ENCODE measurements around the gene ADCY7. TPM values are rescaled to one million over a fixed set of nuclear protein-coding genes. Genes with fewer than 3 reads are reported as not detected.

Gene ADCY7
- total RNA-seq, 5 donors from 2014 or later (not counting 1 experiment from before 2014, with no cell fraction given): 201 to 314 (median 278) TPM

- ChIA-PET POLR2A (interaction anchor here in 1 of 2 donors (0.5 to 0.6 kb wide), 2 partner anchors 10 to 11 kb away, joined by 5 read pairs; no protein-coding TSS in a partner anchor), CTCF (interaction anchor here (0.6 to 7.9 kb wide), 8 partner anchors 11 to 131 kb away, joined by 3 to 250 read pairs (median 3); no protein-coding TSS in a partner anchor)
- no peaks in the 10 kb centered on the region for H3K27me3 ChIP-seq (replicated peaks in 1 of 2; ENCODE audit: control insufficient read depth in 2 of 2, extremely low read depth in 1 of 2, insufficient read depth in 2 of 2, low read length in 1 of 2)
- H3K36me3 ChIP-seq (ENCODE audit: control insufficient read depth in 2 of 2, extremely low read depth in 1 of 2, insufficient read depth in 1 of 2, low read length in 1 of 2): peaks cover 0 to 44% of the 10 kb centered on the region in 2 donors
- no peaks in the 10 kb centered on the region for H3K9me3 ChIP-seq
- Mint-ChIP-seq H3K4me3 (no peak overlapping the region), H3K4me1 (peaks cover 12 to 43% (median 25%) of the 10 kb centered on the region in 3 donors), H3K27me3 (no peaks in the 10 kb centered on the region), H3K9me3 (no peaks in the 10 kb centered on the region), H3K36me3 (peaks cover 45% of the 10 kb centered on the region), H3K27ac (peak overlapping the region in 1 of 2 donors; percentile 24)
- no CpG with 5 or more reads among the region's 2 CpGs for WGBS (ENCODE audit: insufficient coverage)
- H3K4me3 ChIP-seq (ENCODE audit: control insufficient read depth in 1 of 2, extremely low read depth in 1 of 2, low read length in 1 of 2): no peak overlapping the region
- DNase-seq (no peak), ATAC-seq (replicated peaks in 1 of 4) (no peak)
- H3K4me1 ChIP-seq (ENCODE audit: control insufficient read depth in 1 of 2, extremely low read depth in 1 of 2, insufficient read depth in 2 of 2, low read length in 2 of 2): no peaks in the 10 kb centered on the region
- H3K27ac ChIP-seq (ENCODE audit: low read length): peak overlapping the region; percentile 2
These were observed 85.6 kb downstream of the ADCY7 start for GRCh38 chr16:50351952-50352351.

DNA sequence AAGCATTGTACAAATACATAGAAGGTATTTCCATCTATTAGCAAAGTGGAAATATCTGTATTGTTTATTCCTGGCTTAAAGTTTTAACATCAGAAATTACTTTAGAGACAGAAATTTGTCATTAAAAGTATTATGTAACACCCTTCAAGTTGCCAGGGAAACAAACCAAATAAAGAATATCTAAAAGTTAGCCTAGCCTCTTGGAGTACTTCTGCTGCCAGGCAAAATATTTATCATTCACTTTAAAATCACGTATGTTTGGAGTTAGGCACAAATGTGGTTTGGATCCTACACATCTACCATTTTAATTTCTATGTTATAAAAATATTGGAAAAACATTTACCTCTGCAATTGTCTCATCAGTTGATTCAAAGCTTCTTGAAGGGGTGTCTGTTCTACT is 87.7 kb downstream of the ADCY7 start:
- Histone ChIP-seq H3K4me3 (ENCODE audit: control insufficient read depth in 1 of 2, extremely low read depth in 1 of 2, low read length in 1 of 2) (no peak overlapping the region), H3K9me3 (no peaks in the 10 kb centered on the region), H3K36me3 (ENCODE audit: control insufficient read depth in 2 of 2, extremely low read depth in 1 of 2, insufficient read depth in 1 of 2, low read length in 1 of 2) (peaks cover 0 to 44% of the 10 kb centered on the region in 2 donors), H3K27me3 (replicated peaks in 1 of 2; ENCODE audit: control insufficient read depth in 2 of 2, extremely low read depth in 1 of 2, insufficient read depth in 2 of 2, low read length in 1 of 2) (no peaks in the 10 kb centered on the region), H3K27ac (ENCODE audit: low read length) (no peak overlapping the region), H3K4me1 (ENCODE audit: control insufficient read depth in 1 of 2, extremely low read depth in 1 of 2, insufficient read depth in 2 of 2, low read length in 2 of 2) (no peaks in the 10 kb centered on the region)
- CTCF ChIA-PET: interaction anchor here (0.7 to 7.9 kb wide), 35 partner anchors 10 to 452 kb away, joined by 3 to 250 read pairs (median 4); partner anchors contain the start of genes CNEP1R1 (in 2 of the 2) and BRD7 (in 1 of the 2)
- POLR2A ChIA-PET: interaction anchor here (1.0 to 2.7 kb wide), 4 partner anchors 15 to 75 kb away, joined by 3 to 18 read pairs (median 8); no protein-coding TSS in a partner anchor
- Mint-ChIP-seq H3K27ac (no peak overlapping the region), H3K4me3 (no peak overlapping the region), H3K27me3 (no peaks in the 10 kb centered on the region), H3K4me1 (peaks cover 18 to 46% (median 20%) of the 10 kb centered on the region in 3 donors), H3K36me3 (peaks cover 30% of the 10 kb centered on the region), H3K9me3 (no peaks in the 10 kb centered on the region)
- no CpG with 5 or more reads among the region's 1 CpG for WGBS (ENCODE audit: insufficient coverage)
- DNase-seq (no peak), ATAC-seq (replicated peaks in 1 of 4) (no peak)

GRCh38 chr16:50354629-50355456 is 88.5 kb downstream of the ADCY7 start:
- DNase-seq: peak in 2 of 35 experiments; percentile 34 to 51
- Histone ChIP-seq H3K4me3 (ENCODE audit: control insufficient read depth in 1 of 2, extremely low read depth in 1 of 2, low read length in 1 of 2) (no peak overlapping the region), H3K36me3 (ENCODE audit: control insufficient read depth in 2 of 2, extremely low read depth in 1 of 2, insufficient read depth in 1 of 2, low read length in 1 of 2) (peaks cover 0 to 37% of the 10 kb centered on the region in 2 donors), H3K4me1 (ENCODE audit: control insufficient read depth in 1 of 2, extremely low read depth in 1 of 2, insufficient read depth in 2 of 2, low read length in 2 of 2) (no peaks in the 10 kb centered on the region), H3K9me3 (no peaks in the 10 kb centered on the region), H3K27ac (ENCODE audit: low read length) (no peak overlapping the region), H3K27me3 (replicated peaks in 1 of 2; ENCODE audit: control insufficient read depth in 2 of 2, extremely low read depth in 1 of 2, insufficient read depth in 2 of 2, low read length in 1 of 2) (no peaks in the 10 kb centered on the region)
- H3K27ac Mint-ChIP-seq: peak overlapping the region; percentile 0 to 64
- peaks cover 24 to 54% (median 25%) of the 10 kb centered on the region in 3 donors for H3K4me1 Mint-ChIP-seq
- WGBS (ENCODE audit: insufficient coverage): no CpG with 5 or more reads among the region's 11 CpGs
- H3K4me3 Mint-ChIP-seq: no peak overlapping the region
- H3K36me3 Mint-ChIP-seq: peaks cover 29% of the 10 kb centered on the region
- no peaks in the 10 kb centered on the region for H3K9me3 Mint-ChIP-seq
- H3K27me3 Mint-ChIP-seq: no peaks in the 10 kb centered on the region
- ChIA-PET CTCF (interaction anchor here (0.5 to 7.9 kb wide), 50 partner anchors 9 to 452 kb away, joined by 3 to 250 read pairs (median 4); partner anchors contain the start of genes CNEP1R1 (in 2 of the 2) and BRD7 (in 1 of the 2)), POLR2A (interaction anchor here (0.5 to 2.7 kb wide), 8 partner anchors 12 to 396 kb away, joined by 3 to 18 read pairs (median 4); no protein-coding TSS in a partner anchor)
- ATAC-seq (replicated peaks in 1 of 4): no peak

GRCh38 chr16:50359626-50360025 is 93.3 kb downstream of the ADCY7 start:
- WGBS (ENCODE audit: insufficient coverage): no CpG with 5 or more reads among the region's 1 CpG
- Histone ChIP-seq H3K36me3 (ENCODE audit: control insufficient read depth in 2 of 2, extremely low read depth in 1 of 2, insufficient read depth in 1 of 2, low read length in 1 of 2) (peaks cover 6 to 29% of the 10 kb centered on the region in 2 donors), H3K27ac (ENCODE audit: low read length) (peak overlapping the region; percentile 13), H3K9me3 (no peaks in the 10 kb centered on the region), H3K4me1 (ENCODE audit: control insufficient read depth in 1 of 2, extremely low read depth in 1 of 2, insufficient read depth in 2 of 2, low read length in 2 of 2) (peaks cover 0 to 2% of the 10 kb centered on the region in 2 experiments), H3K27me3 (replicated peaks in 1 of 2; ENCODE audit: control insufficient read depth in 2 of 2, extremely low read depth in 1 of 2, insufficient read depth in 2 of 2, low read length in 1 of 2) (no peaks in the 10 kb centered on the region), H3K4me3 (ENCODE audit: control insufficient read depth in 1 of 2, extremely low read depth in 1 of 2, low read length in 1 of 2) (no peak overlapping the region)
- Mint-ChIP-seq H3K27ac (peak overlapping the region; percentile 32 to 45), H3K4me3 (no peak overlapping the region), H3K36me3 (peaks cover 29% of the 10 kb centered on the region), H3K4me1 (peaks cover 55 to 75% (median 61%) of the 10 kb centered on the region in 3 donors), H3K27me3 (no peaks in the 10 kb centered on the region), H3K9me3 (no peaks in the 10 kb centered on the region)
- ATAC-seq (replicated peaks in 1 of 4): no peak
- ChIA-PET CTCF (interaction anchor here (0.6 to 3.2 kb wide), 13 partner anchors 19 to 447 kb away, joined by 3 to 26 read pairs (median 4); partner anchors contain the start of gene CNEP1R1 (in 1 of the 2)), POLR2A (no interaction called here)
- no peak for DNase-seq

DNA sequence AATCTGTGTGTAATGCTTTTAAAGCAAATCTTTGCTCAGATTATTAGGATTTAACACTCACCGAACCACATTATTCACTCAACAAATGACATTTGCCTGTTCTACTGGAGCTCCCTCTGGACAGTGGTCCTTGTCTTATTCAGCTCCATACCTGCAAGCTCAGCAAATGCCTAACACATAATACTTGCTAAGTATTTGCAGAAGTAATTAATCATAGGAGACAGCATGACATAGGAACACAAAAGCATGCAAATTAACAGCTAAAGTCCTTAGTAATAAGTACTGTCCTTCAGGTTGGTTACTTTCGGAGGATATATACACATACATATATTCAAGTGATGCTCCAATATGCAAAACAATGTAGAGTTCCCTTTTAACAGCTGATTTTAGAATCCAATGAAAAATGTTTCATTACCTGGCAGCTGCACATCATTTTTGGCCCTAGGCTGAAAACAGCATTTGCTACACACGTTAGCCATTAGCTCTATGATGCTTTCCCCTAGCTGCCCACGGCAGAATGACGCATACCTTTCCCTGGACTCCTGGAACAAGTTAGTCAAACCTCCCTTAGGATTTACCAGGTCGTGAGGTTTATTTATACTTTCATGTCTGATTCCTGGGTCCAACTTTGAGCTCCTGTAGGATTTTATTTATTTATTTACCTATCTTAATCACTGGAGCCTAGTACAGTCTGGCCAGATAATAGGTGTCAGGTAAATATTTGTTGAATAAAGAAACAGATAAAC is 93.9 kb downstream of the ADCY7 start:
- no peaks in the 10 kb centered on the region for H3K9me3 Mint-ChIP-seq
- H3K36me3 ChIP-seq (ENCODE audit: control insufficient read depth in 2 of 2, extremely low read depth in 1 of 2, insufficient read depth in 1 of 2, low read length in 1 of 2): peaks cover 6 to 33% of the 10 kb centered on the region in 2 donors
- H3K4me3 ChIP-seq (ENCODE audit: control insufficient read depth in 1 of 2, extremely low read depth in 1 of 2, low read length in 1 of 2): no peak overlapping the region
- peaks cover 31% of the 10 kb centered on the region for H3K36me3 Mint-ChIP-seq
- WGBS (ENCODE audit: insufficient coverage): 88% methylated on average over 3 of the region's 6 CpGs
- no peaks in the 10 kb centered on the region for H3K27me3 Mint-ChIP-seq
- CTCF ChIA-PET: interaction anchor here (0.6 to 3.2 kb wide), 13 partner anchors 20 to 422 kb away, joined by 3 to 26 read pairs (median 4); partner anchors contain the start of gene CNEP1R1 (in 1 of the 2)
- H3K4me1 Mint-ChIP-seq: peaks cover 59 to 75% (median 60%) of the 10 kb centered on the region in 3 donors
- no peak for DNase-seq
- no peak overlapping the region for H3K4me3 Mint-ChIP-seq
- peak overlapping the region; percentile 32 to 45 for H3K27ac Mint-ChIP-seq
- no peaks in the 10 kb centered on the region for H3K27me3 ChIP-seq (replicated peaks in 1 of 2; ENCODE audit: control insufficient read depth in 2 of 2, extremely low read depth in 1 of 2, insufficient read depth in 2 of 2, low read length in 1 of 2)
- H3K27ac ChIP-seq (ENCODE audit: low read length): peak overlapping the region; percentile 13
- POLR2A ChIA-PET: interaction anchor here in 1 of 2 donors (0.6 kb wide), 1 partner anchor 110 kb away, joined by 5 read pairs; no protein-coding TSS in a partner anchor
- ATAC-seq (replicated peaks in 1 of 4): no peak
- no peaks in the 10 kb centered on the region for H3K9me3 ChIP-seq
- H3K4me1 ChIP-seq (ENCODE audit: control insufficient read depth in 1 of 2, extremely low read depth in 1 of 2, insufficient read depth in 2 of 2, low read length in 2 of 2): peaks cover 0 to 6% of the 10 kb centered on the region in 2 experiments

Data from T-cell (primary cell).